Renal pelvis (tissue), 4 donors: Measurements from ENCODE around the gene RPS6KA2. TPM values are rescaled to one million over a fixed set of nuclear protein-coding genes. Genes with fewer than 3 reads are reported as not detected.

Experiments used
- DNase-seq: peaks from one replicate; pipeline ENCODE4 v3.0.0-alpha.2; 2013
- polyA plus RNA-seq, 3 donors: library from polyadenylated mRNA; unstranded; fragments of 120-200 nt; gene quantifications; one replicate each; pipeline ENCODE4 v1.2.1, GENCODE V29; 2013; ENCODE audit not compliant: insufficient read length in 3 of 3

Gene RPS6KA2
- polyA plus RNA-seq, 3 donors = 27.8 to 29.6 (median 29.1) TPM

DNA sequence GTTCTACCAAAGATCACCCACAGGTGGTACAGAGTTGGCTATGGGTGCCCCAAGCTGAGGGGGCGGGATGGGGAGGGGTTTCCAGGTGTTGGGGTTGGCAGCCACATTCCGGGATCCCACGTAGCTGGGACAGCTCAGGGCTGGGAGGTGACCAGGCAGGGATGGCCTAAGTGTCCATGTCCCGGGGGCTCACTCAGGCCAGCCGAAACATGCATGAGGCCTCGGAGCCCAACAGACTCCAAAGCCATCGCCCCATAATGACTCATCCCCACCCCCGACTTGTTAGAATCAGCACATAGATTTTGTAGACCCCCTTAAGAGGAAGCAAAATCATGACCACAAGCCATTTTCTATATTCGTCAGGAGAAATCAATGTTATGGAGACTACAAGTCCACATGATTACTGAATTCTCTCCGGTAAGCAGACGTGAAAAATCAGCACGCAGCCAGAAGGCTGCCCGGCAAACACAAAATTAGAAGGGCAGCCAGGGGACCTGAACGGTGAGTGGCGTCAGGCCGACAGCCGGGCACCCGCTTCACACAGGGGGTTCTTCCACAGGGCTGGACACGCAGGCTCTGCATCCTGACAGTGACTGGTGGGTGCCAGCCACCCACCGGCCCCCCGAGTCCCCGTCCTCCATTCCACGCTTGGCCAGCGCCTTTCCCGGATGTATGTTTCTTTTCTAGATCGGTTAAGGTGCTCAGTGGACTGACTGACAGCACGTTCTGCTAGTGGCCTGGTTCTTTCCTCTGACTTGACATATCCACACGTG lies 121.7 kb downstream of the RPS6KA2 start:
- DNase-seq = no peak

DNA sequence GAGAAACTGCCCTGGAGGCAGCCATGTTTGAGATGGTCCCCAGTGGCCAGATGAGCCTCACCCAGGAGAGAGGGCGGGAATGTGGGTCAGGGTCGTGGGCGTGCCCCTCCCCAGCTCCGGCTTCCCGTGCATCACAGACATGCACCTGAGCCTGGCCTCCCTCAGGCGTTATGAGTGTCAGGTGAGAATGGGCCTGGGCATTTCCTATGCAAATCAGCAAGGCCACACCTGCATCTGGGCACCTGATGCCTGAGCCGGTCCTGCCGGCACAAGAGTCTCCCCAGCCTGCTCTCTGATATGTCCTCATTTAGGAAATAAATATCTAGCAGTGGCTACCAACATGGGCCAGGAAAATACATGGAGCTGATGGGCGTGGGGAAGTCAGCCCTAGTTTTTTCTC lies 123.0 kb downstream of the RPS6KA2 start:
- no peak for DNase-seq

DNA sequence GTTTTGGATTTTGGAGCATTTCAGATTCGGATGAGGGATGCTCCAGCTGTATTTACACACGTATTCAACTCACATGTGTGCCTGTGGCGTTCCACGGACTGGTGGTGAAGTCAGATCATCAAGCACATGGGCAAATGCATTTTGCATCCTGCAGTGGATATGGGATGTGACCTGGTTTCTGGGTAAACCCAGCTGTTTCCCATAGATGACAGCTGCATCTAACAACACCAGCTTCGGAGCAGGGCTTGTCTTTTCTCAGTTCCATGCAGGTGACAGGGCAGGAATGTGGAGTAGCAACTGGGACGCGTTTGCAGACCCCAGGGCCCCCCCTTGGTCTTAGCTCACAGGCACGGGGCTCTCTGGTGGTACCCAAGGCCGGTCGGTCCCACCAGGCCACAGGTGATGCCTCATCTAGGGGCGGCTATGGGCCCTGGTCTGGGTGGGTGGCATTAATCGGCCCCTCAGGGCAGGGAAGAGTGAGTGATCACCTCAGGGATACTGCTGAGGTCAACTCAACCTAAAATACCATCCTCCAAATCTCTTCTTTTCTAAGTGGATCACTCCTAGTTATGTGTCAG lies 123.8 kb downstream of the RPS6KA2 start:
- no peak for DNase-seq

DNA sequence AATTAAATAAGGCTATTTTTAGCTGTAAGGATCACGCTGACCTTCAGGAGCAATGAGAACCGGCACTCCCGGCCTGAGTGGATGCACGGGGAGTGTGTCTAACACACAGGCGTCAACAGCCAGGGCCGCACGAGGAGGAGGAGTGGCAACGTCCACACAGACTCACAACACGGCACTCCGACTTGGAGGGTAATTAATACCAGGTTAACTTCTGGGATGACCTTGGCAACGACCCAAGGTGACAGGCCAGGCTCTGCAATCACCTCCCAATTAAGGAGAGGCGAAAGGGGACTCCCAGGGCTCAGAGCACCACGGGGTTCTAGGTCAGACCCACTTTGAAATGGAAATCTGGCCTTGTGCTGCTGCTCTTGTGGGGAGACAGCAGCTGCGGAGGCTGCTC lies 124.6 kb downstream of the RPS6KA2 start:
- no peak for DNase-seq

DNA sequence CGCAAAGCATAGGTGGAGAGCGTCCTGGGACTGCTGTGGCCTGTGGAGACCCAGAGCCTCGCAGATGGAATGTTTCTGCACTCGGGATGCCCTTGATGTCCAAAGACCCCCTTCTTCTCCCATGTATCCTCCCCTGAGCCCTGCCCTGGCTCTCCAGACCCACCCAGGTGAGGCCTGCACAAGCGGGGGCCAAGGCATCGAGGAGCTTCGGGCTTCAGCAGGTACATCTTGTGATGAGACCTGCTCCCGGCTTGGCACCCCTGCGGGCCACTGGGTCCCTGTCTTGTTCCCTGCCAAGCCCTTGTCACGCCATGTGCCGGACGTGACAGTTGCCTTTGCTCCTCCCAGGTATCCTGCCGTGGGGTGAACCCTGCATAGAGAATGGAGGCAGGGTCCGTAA lies 125.8 kb downstream of the RPS6KA2 start:
- DNase-seq = no peak

DNA sequence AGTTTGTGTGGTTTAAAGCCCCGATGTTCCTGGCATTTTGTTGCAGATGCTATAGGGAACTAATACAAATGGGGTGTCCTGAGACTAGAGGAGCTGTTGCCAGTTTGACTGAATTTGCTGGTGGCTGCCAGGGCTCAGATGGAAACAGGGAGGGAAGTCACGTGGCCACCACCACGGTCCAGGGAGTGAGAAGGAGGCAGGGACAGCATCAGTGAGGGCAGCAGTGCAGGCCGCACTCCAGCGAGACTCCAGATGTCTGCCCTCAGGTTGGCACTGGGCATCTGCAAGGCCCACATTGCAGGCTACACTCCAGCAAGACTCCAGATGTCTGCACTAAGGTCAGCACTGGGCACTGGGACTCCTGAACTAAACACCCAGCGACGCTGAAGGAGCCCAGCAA lies 126.8 kb downstream of the RPS6KA2 start:
- no peak for DNase-seq

DNA sequence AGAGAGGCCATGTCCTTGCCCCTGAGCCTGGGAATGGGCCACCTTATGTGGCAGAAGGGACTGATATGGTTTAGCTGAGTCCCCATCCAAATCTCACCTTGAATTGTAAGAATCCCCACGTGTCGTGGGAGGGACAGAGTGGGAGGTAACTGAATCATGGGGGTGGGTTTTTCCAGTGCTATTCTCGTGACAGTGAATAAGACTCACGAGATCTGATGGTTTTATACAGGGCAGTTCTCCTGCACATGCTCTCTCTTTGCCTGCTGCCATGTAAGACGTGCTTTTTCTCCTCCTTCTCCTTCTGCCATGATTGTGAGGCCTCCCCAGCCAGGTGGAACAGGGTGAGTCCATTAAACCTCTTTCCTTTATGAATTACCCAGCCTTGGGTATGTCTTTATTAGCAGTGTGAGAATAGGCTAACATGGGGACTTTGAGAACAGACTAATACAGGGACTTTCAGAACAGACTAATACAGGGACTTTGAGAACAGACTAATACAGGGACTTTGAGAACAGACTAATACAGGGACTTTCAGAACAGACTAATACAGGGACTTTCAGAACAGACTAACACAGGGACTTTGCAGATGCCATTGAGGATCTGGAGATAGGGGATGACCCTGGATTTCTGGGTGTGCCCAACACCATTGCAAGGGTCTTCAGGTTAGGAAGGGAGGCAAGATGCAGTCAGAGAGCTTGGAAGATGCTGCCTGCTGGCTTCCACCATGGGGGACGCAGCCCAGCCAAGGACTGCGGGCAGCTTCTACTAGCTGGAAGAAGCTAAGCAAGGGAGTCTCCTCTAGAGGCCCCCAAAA lies 127.5 kb downstream of the RPS6KA2 start:
- DNase-seq = no peak

DNA sequence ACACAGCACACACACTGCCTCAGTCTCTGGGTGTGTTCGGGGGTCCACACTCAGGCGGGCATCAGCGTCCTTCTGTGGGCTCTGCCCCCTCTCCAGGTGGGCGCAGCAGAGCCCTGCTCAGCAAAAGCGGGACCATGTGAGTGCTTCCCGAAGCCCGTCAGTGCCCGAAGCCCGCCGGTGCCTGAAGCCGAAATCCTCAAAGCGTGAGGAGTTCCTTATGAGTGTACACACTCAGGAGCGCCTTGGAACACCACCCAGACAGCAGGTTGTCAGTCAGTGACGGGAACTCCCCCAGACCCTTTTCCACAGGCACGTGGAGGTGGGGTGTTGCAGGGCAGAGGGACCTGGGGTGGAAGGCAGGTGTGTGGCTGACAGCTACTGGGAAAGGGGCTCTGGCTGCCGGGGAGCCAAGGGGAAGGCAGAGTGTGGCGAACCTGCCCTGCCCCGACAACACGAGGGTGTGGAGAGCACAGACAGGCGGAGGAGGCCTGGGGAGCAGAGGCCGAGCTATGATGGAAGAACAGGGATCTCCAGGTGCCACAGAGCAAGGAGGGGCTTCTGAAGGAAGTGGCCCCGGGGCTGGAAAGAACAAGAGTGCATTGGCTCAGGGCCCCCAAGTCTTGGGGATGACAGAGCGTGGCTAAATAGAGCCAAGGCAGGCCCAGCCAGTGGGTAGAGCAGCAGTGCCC lies 128.2 kb downstream of the RPS6KA2 start:
- DNase-seq = no peak

DNA sequence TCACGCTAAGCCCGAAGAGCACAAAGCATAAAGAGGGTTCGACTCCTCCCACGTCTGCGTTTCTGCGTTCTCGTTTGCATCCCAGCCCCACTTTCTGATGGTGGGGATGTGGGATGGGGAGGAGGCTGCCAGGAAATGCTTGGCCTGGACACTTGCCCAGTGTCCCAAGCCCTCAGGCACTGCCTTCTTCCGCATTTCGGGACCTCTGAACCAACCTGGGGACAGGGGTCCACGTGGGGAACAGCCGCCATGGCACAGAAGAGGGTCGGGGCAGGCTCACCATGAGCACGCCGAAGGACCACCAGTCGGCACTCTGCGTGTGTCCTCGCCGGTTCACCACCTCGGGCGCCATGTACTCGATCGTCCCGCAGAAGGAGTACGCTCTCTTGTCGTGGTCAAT lies 128.8 kb downstream of the RPS6KA2 start:
- DNase-seq = no peak

DNA sequence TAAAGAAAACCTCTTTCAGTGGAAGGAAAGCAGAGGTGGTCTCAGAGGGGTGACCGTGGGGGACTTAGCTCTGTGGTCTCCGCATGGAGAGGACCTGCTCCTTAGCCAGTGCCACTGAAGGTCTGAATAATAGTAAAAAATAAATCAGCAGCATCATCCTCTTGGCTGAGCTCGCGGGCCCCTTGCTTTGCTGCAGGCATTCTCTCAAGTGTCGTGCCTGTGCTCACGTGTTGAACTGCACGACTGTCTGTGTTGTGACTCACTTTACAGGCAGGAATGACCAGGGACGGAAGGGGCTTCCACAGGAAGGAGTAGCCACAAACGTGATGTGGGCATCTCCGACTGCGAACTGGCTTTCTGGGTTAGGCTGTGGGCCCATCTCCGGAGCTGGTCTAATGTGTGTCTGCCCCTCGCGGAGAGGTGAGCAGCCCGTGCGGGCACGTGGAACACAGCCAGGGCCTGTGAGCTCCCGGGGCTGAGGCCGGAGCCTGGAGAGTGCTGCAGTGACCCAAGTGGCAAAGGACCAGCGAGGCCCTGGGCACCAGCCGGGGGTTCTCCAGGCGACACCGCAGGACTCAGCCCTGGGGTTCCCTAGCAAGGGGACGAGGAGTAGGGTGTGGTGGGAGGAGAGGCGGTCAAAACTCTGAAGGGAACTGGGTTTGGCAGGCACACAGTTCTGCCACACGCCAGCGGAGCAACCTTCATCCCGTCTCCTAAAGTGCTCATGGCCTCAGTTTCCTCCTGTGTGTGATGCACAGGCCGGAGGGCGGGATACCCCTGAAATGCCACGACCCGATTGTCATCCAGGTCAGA lies 129.8 kb downstream of the RPS6KA2 start:
- DNase-seq = no peak

DNA sequence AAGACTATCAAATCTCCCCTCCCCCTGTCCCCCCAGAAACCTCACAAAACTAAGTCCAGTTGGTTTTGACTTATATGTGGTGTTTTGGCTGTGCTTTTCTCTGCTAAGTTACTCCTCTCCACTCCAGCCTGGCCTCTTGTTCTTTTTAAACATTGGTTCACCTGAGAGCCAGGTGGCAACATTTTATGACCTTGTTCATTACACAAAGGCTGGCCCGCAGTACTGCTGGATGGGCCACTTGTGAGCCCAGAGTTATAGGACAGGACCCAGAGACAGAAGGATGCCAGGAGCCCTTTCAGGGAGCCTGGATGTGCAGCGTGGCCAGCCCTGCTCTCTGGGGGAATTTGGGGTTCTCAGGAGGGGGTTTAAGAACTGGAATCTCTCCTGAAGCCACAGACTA lies 130.6 kb downstream of the RPS6KA2 start:
- no peak for DNase-seq

DNA sequence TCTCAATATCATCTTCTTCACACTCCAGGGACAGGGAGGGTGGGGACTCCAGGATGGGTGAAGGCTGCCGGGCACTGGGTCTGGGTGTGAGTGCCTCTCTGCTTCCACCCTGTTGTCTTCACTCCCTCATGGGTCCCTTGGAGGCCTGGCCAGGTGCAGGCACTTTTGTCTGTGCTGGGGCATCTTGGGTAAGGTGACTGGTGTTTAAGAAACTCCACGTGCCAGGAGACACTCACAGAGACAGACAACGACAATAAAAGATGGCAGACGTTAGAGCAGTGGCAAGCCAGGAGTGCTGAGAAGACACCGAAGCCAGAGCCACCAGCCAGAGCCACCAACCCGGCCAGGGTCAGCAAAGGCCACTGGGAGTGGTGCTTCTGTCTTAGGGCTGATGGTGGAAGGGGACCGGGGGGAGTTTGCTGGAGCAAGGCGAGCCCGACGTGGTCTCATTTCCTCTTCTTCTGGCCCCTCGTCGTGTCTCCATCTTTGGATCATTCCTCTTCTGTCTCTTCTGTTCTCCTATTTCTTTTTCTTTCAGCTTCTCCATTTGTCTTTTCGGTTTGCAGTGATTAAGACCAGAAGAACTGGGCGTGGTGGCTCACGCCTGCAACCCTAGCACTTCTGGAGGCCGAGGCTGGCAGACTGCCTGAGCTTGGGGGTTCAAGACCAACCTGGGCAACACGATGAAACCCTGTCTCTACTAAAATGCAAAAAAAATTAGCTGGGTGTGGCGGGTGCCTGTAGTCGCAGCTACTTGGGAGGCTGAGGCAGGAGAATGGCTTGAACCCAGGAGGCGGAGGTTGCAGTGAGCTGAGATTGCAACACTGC lies 131.3 kb downstream of the RPS6KA2 start:
- DNase-seq = no peak

DNA sequence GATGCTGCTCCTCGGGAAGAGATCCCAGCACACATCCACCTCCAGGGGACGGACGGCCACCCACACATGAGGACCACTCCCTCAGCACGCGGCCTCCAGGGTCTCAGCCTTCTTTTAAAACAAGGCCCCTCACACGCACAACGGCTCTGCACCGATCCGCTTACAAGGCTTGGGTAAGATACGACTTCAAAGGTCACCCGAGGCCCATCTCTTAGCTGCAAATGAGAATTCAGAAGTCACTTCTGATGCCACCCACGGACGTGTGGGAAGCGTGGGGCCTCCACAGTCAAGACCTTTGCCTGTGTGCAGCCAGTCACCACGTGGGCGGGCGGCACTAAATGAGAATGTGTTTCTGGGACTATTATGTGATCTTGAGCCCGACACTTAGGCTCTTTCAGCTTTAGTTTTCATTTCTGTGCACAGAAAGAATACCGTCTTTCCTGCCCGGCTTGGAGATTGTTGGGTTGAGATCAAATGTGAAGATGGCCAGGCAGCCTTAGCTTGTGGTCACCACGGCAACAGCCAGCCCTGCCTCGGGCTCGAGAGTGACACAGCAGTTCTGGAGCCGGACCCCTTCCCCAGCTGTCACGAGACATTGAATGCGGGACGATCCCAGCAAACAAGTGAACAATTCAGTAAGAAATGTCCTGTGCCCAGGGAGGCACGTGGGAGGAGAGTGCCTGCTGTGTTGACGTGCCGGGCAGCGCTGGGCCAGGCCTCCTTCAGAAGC lies 132.1 kb downstream of the RPS6KA2 start:
- DNase-seq = no peak

DNA sequence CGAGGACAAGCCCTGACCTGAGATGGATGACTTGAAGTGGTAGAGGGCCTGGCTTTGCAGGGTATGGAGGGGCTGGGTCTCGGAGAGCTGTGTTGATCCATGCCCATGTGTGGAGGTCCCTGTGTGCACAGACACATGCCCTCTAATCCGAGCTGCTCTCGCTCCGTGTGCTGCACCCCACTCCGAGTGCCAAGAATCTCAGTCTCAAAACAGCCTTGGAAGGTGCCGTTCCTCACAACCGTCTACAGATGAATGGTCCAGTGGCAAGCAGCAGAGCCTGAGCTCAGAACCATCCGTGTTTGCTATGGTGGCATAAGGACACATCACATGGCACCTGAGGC lies 133.0 kb downstream of the RPS6KA2 start:
- DNase-seq = no peak

DNA sequence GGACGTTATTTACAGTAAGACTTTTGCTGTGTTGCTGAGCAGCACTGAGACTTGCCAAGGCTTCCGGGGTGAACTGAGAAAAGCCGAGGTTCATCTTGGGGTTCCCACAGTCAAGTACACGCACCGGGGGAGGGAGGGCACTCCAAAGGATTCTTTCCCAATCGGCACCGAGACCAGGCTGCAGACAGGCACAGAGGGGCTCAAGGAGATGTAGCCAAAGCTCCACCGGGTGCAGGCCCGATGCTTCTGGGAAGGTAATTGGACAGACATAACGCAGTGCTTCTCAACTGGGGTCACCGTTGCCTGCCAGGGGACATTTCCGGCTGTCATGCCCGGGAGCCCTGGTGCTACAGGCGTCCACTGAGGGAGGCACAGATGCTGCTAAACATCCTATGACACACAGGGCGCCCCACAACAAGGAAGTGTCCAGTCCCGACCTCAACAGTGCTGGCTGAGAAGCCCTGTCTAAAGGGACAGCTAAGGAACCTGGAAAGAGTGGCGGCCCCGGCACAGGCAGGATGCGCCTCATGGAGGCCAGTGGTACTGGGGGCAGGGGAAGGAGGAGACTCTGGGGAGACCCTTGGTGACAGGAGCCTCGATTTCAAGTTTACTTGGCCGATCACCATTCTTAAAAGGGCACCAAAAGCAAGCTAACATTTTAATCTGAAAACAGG lies 133.5 kb downstream of the RPS6KA2 start:
- DNase-seq = no peak

DNA sequence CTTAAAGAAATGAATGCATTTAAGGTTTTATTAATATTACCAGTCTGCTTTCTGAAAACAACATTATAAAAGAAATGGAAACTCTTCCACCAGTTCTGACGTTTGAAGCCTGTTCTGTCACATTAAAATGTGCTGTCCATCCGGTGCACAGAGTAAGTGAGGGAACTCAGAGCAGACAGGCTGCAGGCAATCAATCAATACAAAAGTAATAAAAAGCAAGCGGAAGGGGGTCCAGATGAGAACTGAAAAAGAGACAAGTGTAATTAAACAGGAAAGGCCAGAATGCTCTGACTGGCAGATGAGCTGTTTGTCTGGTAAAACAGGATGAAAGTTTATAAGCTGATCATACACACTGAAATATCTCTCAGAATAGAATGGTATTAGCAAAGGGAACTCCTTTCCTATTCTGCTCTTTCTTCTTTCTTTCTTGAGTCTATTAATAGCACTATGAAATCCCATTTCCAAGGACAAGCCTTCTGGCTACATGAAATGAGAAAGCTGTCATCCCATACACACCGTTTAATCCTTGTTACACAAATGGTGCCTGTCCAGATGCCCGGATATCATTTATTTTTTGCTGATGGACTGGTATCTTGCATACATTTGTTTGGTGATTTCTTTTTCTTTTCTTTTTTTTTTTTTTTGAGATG lies 134.8 kb downstream of the RPS6KA2 start:
- no peak for DNase-seq

DNA sequence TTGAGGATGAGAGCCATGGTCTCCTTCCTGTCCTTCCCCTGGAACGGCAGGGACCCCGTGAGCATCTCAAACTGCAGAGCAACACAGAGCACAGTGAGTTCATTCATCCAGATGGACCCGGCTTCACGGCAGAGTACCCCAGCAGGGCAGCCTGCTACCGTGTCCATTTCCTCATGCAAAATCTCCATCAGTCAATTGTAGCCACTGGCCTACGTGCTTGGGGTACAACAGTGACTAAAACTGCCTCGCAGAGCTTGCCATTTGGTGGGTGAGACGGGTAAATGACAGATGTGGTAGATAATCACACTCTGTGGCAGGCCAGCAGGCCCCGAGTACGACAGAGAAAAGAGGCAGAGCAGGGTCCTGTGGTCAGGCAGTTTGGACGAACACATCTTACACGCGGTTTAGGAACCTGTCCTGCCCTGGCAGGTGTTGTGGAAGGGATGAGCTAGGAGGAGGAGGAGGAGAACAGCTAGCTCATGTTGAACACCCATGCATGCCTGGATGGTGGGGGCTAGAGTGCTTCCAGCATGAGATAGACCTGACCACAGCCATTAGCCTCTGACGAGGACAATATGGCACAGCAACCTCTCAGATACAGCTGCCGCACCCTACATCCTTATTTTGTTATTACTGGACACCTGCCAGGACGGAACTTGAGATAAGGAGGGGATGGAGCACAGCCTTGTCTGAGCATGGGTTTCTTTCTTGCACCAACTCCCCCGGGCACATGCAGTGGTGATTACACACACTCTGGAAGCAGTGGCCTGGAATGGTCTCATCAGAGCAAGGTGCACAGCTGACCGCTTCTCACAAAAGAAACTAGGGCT lies 136.2 kb downstream of the RPS6KA2 start:
- DNase-seq = peak; percentile 89
